A549 (cell line): ENCODE measurements around the gene BDH1. TPM values are rescaled to one million over a fixed set of nuclear protein-coding genes. Genes with fewer than 3 reads are reported as not detected.
A peak's percentile ranks its signal among the peaks of the same experiment; 100 is the strongest.

ENCODE experiments used
- ATAC-seq, 2 experiments: fragments of 200-7000 bp in 1 of 2; fragments of >200 bp in 1 of 2; cut with Nextera tagmentation in 1 of 2; cut with Tn5 transposase in 1 of 2; 3 replicates each; pipeline versions ENCODE4 v1.8.0 to v1.9.1; 2018 to 2020; ENCODE audit warnings: mild to moderate bottlenecking in 1 of 2, moderate library complexity in 1 of 2
- CTCF ChIA-PET: fragments of 300-600 bp; sonication (Branson Sonifier 250); formaldehyde crosslinking; extraction: SDS; loops from one replicate; lab custom pipeline; 2021; ENCODE audit warnings: antibody characterized with exemption, inconsistent platforms; lab: Yijun Ruan, JAX
- POLR2A ChIA-PET: fragments of 350-600 bp; formaldehyde crosslinking; extraction: SDS; loops from one replicate; lab custom pipeline; 2021; ENCODE audit warnings: antibody characterized with exemption, inconsistent platforms; lab: Yijun Ruan, JAX
- DNase-seq, 2 experiments: peaks; one replicate each; pipeline versions ENCODE4 v3.0.0 to v3.0.0-alpha.2; 2011 to 2016; ENCODE audit warnings: low read depth in 1 of 2, low spot score in 1 of 2
- FAIRE-seq: peaks from 2 replicates; lab custom pipeline; 2011; peaks lifted over from hg19 to GRCh38; lab: Jason Lieb, UNC
- H3K27ac ChIP-seq, 2 experiments: fragments of >200 bp; sonication (Bioruptor Twin); formaldehyde crosslinking; 3 replicates each; pipeline ENCODE4 v1.5.1; 2016 to 2017
- H3K4me1 ChIP-seq: fragments of >200 bp; sonication (Bioruptor Twin); formaldehyde crosslinking; 3 replicates; pipeline ENCODE4 v1.6.1; 2016
- H3K4me2 ChIP-seq: fragments of >200 bp; sonication (Bioruptor Twin); formaldehyde crosslinking; 3 replicates; pipeline ENCODE4 v1.6.1; 2016
- H3K4me3 ChIP-seq: fragments of >200 bp; sonication (Bioruptor Twin); formaldehyde crosslinking; 3 replicates; pipeline ENCODE4 v1.5.1; 2016
- H3K9me3 ChIP-seq: fragments of >200 bp; sonication (Bioruptor Twin); formaldehyde crosslinking; 3 replicates; pipeline ENCODE4 v1.6.1; 2016
- ATOH8 ChIP-seq: fragments of 250-450 bp; sonication (Bioruptor Pico); IDR thresholded peaks from 2 replicates; pipeline ENCODE4 v1.5.0; 2020; ENCODE audit warnings: low read depth, mild to moderate bottlenecking, moderate library complexity
- EHF ChIP-seq: fragments of 250-450 bp; sonication (Bioruptor Pico); IDR thresholded peaks from 2 replicates; pipeline ENCODE4 v1.5.0; 2020; ENCODE audit warnings: mild to moderate bottlenecking
- ELK1 ChIP-seq: fragments of 150-350 bp; IDR thresholded peaks from 2 replicates; pipeline ENCODE4 v1.6.1; 2014; ENCODE audit warnings: low read depth, mild to moderate bottlenecking, low read length
- ESRRA ChIP-seq: fragments of 150-350 bp; IDR thresholded peaks from 2 replicates; pipeline ENCODE4 v1.6.1; 2014; ENCODE audit warnings: mild to moderate bottlenecking, low read length, borderline replicate concordance
- FOSB ChIP-seq: fragments of 250-450 bp; sonication (Bioruptor Pico); IDR thresholded peaks from 2 replicates; pipeline ENCODE4 v1.5.0; 2020; ENCODE audit warnings: mild to moderate bottlenecking, moderate library complexity
- FOXS1 ChIP-seq: fragments of 250-450 bp; sonication (Bioruptor Pico); IDR thresholded peaks from 2 replicates; pipeline ENCODE4 v1.5.0; 2020; ENCODE audit warnings: mild to moderate bottlenecking, moderate library complexity
- GATA3 ChIP-seq: IDR thresholded peaks from 2 replicates; pipeline ENCODE4 v1.6.1; 2012; ENCODE audit warnings: borderline replicate concordance
- HDAC2 ChIP-seq: fragments of 200-600 bp; sonication (generic); IDR thresholded peaks from 2 replicates; pipeline ENCODE4 v1.6.1; 2016
- HES2 ChIP-seq: fragments of >200 bp; sonication (Bioruptor Twin); formaldehyde crosslinking; IDR thresholded peaks from 2 replicates; pipeline ENCODE4 v1.6.1; 2016
- HOXB13 ChIP-seq: fragments of 250-450 bp; sonication (Bioruptor Pico); IDR thresholded peaks from 2 replicates; pipeline ENCODE4 v1.5.0; 2020; ENCODE audit warnings: low read depth, mild to moderate bottlenecking, moderate library complexity
- JUNB ChIP-seq: fragments of >200 bp; sonication (Bioruptor Twin); formaldehyde crosslinking; IDR thresholded peaks from 2 replicates; pipeline ENCODE4 v1.6.1; 2016
- KDM1A ChIP-seq: fragments of 200-600 bp; sonication (generic); IDR thresholded peaks from 2 replicates; pipeline ENCODE4 v1.6.1; 2016; ENCODE audit warnings: low read depth, mild to moderate bottlenecking
- MAFK ChIP-seq: fragments of 450-650 bp; IDR thresholded peaks from 2 replicates; pipeline ENCODE4 v1.6.1; 2014; ENCODE audit not compliant: partially characterized antibody
- MYC ChIP-seq: IDR thresholded peaks from 2 replicates; pipeline ENCODE4 v1.6.1; 2012; ENCODE audit warnings: mild to moderate bottlenecking, inconsistent platforms, low read length, improper control_type of control experiment, borderline replicate concordance
- NFE2L2 ChIP-seq: fragments of 150-350 bp; conservative IDR thresholded peaks from 2 replicates; pipeline ENCODE4 v1.6.1; 2014; ENCODE audit warnings: low read length
- RARB ChIP-seq: fragments of 250-450 bp; sonication (Bioruptor Pico); IDR thresholded peaks from 2 replicates; pipeline ENCODE4 v1.8.0; 2021; ENCODE audit warnings: mild to moderate bottlenecking, moderate library complexity
- RCOR1 ChIP-seq: fragments of 150-350 bp; IDR thresholded peaks from 2 replicates; pipeline ENCODE4 v1.6.1; 2014; ENCODE audit warnings: antibody characterized with exemption, low read length, low read depth
- SREBF2 ChIP-seq: fragments of 450-650 bp; IDR thresholded peaks from 2 replicates; pipeline ENCODE4 v1.6.1; 2014; ENCODE audit warnings: mild to moderate bottlenecking, moderate library complexity
- TFCP2L1 ChIP-seq: fragments of 250-450 bp; sonication (Bioruptor Pico); IDR thresholded peaks from 2 replicates; pipeline ENCODE4 v1.5.0; 2021; ENCODE audit warnings: mild to moderate bottlenecking
- USF2 ChIP-seq: fragments of 450-650 bp; IDR thresholded peaks from 2 replicates; pipeline ENCODE4 v1.6.1; 2014; ENCODE audit warnings: antibody characterized with exemption
- ZFP36 ChIP-seq: fragments of 450-650 bp; IDR thresholded peaks from 2 replicates; pipeline ENCODE4 v1.6.1; 2014; ENCODE audit warnings: borderline replicate concordance; ENCODE audit not compliant: partially characterized antibody
- ZNF302 ChIP-seq: fragments of 250-450 bp; sonication (Bioruptor Pico); IDR thresholded peaks from 2 replicates; pipeline ENCODE4 v1.9.0; 2021; ENCODE audit warnings: inconsistent platforms, mild to moderate bottlenecking, moderate library complexity
- WGBS: methylation state at CpG from one replicate; pipeline ENCODE4 v1.1.6; 2017; ENCODE audit errors: missing lambda C conversion rate; 5-methylcytosine and 5-hydroxymethylcytosine counted together
- polyA plus RNA-seq, 4 experiments: library from polyadenylated mRNA; depleted of rRNA in 3 of 4; stranded (reverse); fragments of >200 nt; fragmentation: RNase III in 1 of 4; extraction: RNeasy Plus Mini Kit Qiagen cat#74134 plus additional on column Dnase treatment in 1 of 4; gene quantifications; 2 replicates in 3 of 4; 3 replicates in 1 of 4; pipeline ENCODE4 v1.2.3, GENCODE V29; 2011 to 2017

Gene BDH1
- polyA plus RNA-seq, 2 of the 4 experiments (the other 2 are of a cell fraction), result 3.1 to 4.6 TPM

- no peaks in the 10 kb centered on the region for H3K9me3 ChIP-seq
- FAIRE-seq, result no peak
- H3K4me3 ChIP-seq, result no peak overlapping the region
- no peak for ATAC-seq
- ChIA-PET POLR2A (no interaction called here), CTCF (interaction anchor here (1.8 to 3.0 kb wide), 2 partner anchors 18 to 251 kb away, joined by 6 to 16 read pairs; no protein-coding TSS in a partner anchor)
- no peak for DNase-seq
- 0 out of 3 replicates have a peak, but pooled peaks cover 21% of the 10 kb centered on the region for H3K4me1 ChIP-seq
- WGBS, result 83% methylated on average over 8 of the region's 8 CpGs
- no peak overlapping the region for H3K4me2 ChIP-seq
- TF ChIP-seq TFCP2L1 (CRISPR knock-in tag), result no peak
- no peak for TF ChIP-seq FOXS1 (CRISPR knock-in tag)
- TF ChIP-seq SREBF2, result no peak
- no peak for TF ChIP-seq ESRRA
- no peak for TF ChIP-seq RARB
- TF ChIP-seq KDM1A, result no peak
- no peak for TF ChIP-seq FOSB (CRISPR knock-in tag)
- TF ChIP-seq ZNF302 (CRISPR knock-in tag), result no peak
- TF ChIP-seq ELK1, result no peak
- peak overlapping the region in 1 of 2 experiments; percentile 60; a peak in 3 of 6 replicates for H3K27ac ChIP-seq
Measured at GRCh38 chr3:197508051-197508451, 47.7 kb downstream of the BDH1 start.

GRCh38 chr3:197507541-197507940 is 48.2 kb downstream of the BDH1 start:
- Histone ChIP-seq H3K27ac (peak overlapping the region in 1 of 2 experiments; percentile 60; a peak in 1 of 6 replicates), H3K4me2 (no peak overlapping the region), H3K4me3 (no peak overlapping the region), H3K4me1 (0 out of 3 replicates have a peak, but pooled peaks cover 21% of the 10 kb centered on the region), H3K9me3 (no peaks in the 10 kb centered on the region)
- DNase-seq (no peak), ATAC-seq (no peak), FAIRE-seq (no peak)
- POLR2A ChIA-PET, result no interaction called here
- CTCF ChIA-PET, result interaction anchor here (1.1 to 3.0 kb wide), 3 partner anchors 17 to 250 kb away, joined by 3 to 16 read pairs (median 6); no protein-coding TSS in a partner anchor
- WGBS, result 77% methylated on average over 7 of the region's 8 CpGs
- no peak for TF ChIP-seq MYC
- TF ChIP-seq SREBF2, result no peak
- no peak for TF ChIP-seq GATA3
- TF ChIP-seq HOXB13 (CRISPR knock-in tag), result no peak
- TF ChIP-seq JUNB, result no peak
- TF ChIP-seq NFE2L2, result no peak
- TF ChIP-seq ESRRA, result no peak
- TF ChIP-seq ZFP36, result no peak
- TF ChIP-seq HDAC2, result no peak
- TF ChIP-seq KDM1A, result no peak
- TF ChIP-seq MAFK, result no peak
- no peak for TF ChIP-seq ATOH8 (CRISPR knock-in tag)
- no peak for TF ChIP-seq HES2
- no peak for TF ChIP-seq USF2
- TF ChIP-seq EHF (CRISPR knock-in tag), result no peak
- TF ChIP-seq ELK1, result no peak
- TF ChIP-seq RCOR1, result no peak
- no peak for TF ChIP-seq FOSB (CRISPR knock-in tag)
